Measurements from ENCODE around the gene PEX5. TPM values are rescaled to one million over a fixed set of nuclear protein-coding genes. Genes with fewer than 3 reads are reported as not detected.

PEX5 gene
- total RNA-seq, 6 donors from 2014 or later = 40.4 to 69.1 (median 49.2) TPM

- ATAC-seq (ENCODE audit: low FRiP score in 2 of 2) (no peak), DNase-seq (no peak)
- TF ChIP-seq EP300 (IDR thresholded peaks at IDR 0.05) (no peak), POLR2A (IDR thresholded peaks at IDR 0.05) (no peak), CTCF (IDR thresholded peaks at IDR 0.05) (no peak), POLR2AphosphoS5 (IDR thresholded peaks at IDR 0.05) (no peak)
- no peaks in the 10 kb centered on the region for H3K27me3 ChIP-seq
- WGBS, 2 donors = 74 to 80% methylated on average over 7 to 12 of the region's 12 CpGs
- H3K36me3 ChIP-seq = peaks cover 0 to 74% (median 25%) of the 10 kb centered on the region in 4 donors
- peak overlapping the region in 2 of 4 donors; percentile 49 to 67 for H3K27ac ChIP-seq
- no peak overlapping the region for H3K4me3 ChIP-seq
- no peaks in the 10 kb centered on the region for H3K9me3 ChIP-seq
- H3K4me1 ChIP-seq = peaks cover 0 to 23% (median 11%) of the 10 kb centered on the region in 4 donors
These were observed 39.1 kb upstream of the PEX5 start for GRCh38 chr12:7150356-7150755.

DNA sequence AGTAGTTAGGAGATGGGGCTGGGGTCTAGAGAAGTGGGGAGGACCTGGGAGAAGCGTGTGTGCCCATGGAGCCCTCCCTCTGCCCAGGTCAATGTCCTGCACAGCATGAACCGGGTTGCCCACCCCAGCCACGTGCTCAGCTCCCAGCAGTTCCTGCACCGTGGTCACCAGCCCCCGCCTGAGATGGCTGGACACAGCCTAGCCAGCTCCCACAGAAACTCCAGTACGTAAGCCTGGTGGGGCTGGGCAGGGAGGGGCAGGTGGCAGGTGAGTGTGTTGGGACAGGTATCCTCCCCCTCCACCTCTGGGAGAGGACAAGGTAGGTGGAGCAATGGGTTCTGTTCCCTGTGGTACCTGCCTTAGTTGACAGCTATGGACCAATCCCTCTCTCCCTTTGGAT is 38.6 kb upstream of the PEX5 start:
- Histone ChIP-seq H3K27me3 (no peaks in the 10 kb centered on the region), H3K4me1 (peaks cover 0 to 27% (median 12%) of the 10 kb centered on the region in 4 donors), H3K36me3 (peaks cover 0 to 71% (median 24%) of the 10 kb centered on the region in 4 donors), H3K4me3 (no peak overlapping the region), H3K9me3 (no peaks in the 10 kb centered on the region), H3K27ac (peak overlapping the region in 3 of 4 donors; percentile 3 to 67 (median 49))
- WGBS, 2 donors = 88 to 96% methylated on average over 6 of the region's 6 CpGs
- TF ChIP-seq EP300 (IDR thresholded peaks at IDR 0.05) = no peak
- TF ChIP-seq POLR2AphosphoS5 (IDR thresholded peaks at IDR 0.05) = no peak
- TF ChIP-seq POLR2A (IDR thresholded peaks at IDR 0.05) = no peak
- no peak for TF ChIP-seq CTCF (IDR thresholded peaks at IDR 0.05)
- peak; percentile 35 to 53 for DNase-seq
- no peak for ATAC-seq (ENCODE audit: low FRiP score in 2 of 2)

DNA sequence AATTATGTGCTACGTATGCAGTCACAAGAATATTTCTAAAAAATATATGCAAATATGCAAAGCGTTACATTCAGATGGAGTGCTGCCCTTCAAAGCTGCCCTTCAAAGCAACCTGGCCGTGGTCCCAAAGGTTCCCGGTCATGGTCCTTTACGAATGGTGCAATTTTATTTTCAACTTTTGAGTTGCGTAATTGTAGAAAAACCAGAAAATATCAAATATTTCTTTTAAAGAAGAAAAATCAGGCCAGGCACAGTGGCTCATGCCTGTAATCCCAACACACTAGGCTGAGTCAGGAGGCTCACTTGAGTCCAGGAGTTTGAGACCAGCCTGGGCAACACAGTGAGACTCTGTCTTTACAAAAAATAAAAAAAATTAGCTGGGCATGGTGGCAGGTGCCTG is 38.0 kb upstream of the PEX5 start:
- H3K27me3 ChIP-seq = no peaks in the 10 kb centered on the region
- no peak overlapping the region for H3K4me3 ChIP-seq
- WGBS, 2 donors = 65 to 71% methylated on average over 6 of the region's 6 CpGs
- peaks cover 0 to 27% (median 12%) of the 10 kb centered on the region in 4 donors for H3K4me1 ChIP-seq
- H3K36me3 ChIP-seq = peaks cover 0 to 64% (median 21%) of the 10 kb centered on the region in 4 donors
- no peak for ATAC-seq (ENCODE audit: low FRiP score in 2 of 2)
- peak overlapping the region in 2 of 4 donors; percentile 66 to 67 for H3K27ac ChIP-seq
- no peaks in the 10 kb centered on the region for H3K9me3 ChIP-seq
- peak in 1 of 2 donors; percentile 56 for DNase-seq
- peak in 1 of 4 donors; percentile 77 for TF ChIP-seq EP300 (IDR thresholded peaks at IDR 0.05)
- TF ChIP-seq POLR2AphosphoS5 (IDR thresholded peaks at IDR 0.05) = no peak

DNA sequence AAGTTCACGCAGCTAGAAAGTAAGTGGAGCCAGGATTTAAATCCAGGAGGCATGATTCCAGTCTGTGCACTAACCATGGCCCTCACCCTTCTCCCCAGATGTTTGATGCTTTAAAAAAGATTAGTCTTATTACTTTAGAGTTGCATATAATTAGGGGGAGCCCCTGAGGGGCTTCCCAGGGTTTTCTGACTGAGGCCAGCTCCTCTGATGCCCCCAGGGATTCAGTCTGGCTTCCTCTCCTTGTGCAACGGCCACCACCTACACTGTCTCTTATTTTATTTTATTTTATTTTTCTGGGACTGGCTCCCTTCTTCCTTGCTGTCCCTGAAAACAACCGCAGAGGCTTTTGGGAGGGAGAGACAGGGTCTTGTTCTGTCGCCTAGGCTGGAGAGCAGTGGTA is 36.7 kb upstream of the PEX5 start:
- Histone ChIP-seq H3K4me3 (no peak overlapping the region), H3K9me3 (no peaks in the 10 kb centered on the region), H3K4me1 (peaks cover 0 to 36% (median 16%) of the 10 kb centered on the region in 4 donors), H3K27ac (peak overlapping the region in 2 of 4 donors; percentile 16 to 56), H3K36me3 (peaks cover 0 to 62% (median 17%) of the 10 kb centered on the region in 4 donors), H3K27me3 (no peaks in the 10 kb centered on the region)
- ATAC-seq (ENCODE audit: low FRiP score in 2 of 2) = no peak
- TF ChIP-seq CTCF (IDR thresholded peaks at IDR 0.05) (no peak), POLR2A (IDR thresholded peaks at IDR 0.05) (no peak), EP300 (IDR thresholded peaks at IDR 0.05) (no peak), POLR2AphosphoS5 (IDR thresholded peaks at IDR 0.05) (no peak)
- WGBS, 2 donors = 85 to 86% methylated on average over 4 of the region's 4 CpGs
- DNase-seq = no peak

DNA sequence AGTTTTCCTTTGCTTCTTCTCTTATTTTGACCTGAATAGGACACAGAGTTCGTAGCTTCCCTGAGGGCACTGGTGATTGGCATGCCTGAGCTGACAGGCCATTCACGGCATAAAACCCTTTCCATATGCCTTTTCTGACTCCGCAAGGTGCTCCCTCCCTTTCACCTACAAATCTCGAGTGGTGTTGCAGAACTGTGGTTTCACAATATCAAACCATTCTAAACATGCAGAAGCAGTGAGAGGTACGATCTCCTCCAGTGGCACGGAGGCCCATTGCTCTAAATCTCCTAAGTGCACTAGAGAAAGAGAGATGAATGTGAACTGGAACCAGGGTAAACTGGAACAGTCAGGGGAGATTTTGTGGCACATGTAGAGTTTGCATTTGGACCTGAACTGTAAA is 35.4 kb upstream of the PEX5 start:
- H3K27ac ChIP-seq = peak overlapping the region; percentile 31 to 56 (median 42)
- ATAC-seq (ENCODE audit: low FRiP score in 2 of 2) (peak in 1 of 2 donors; percentile 20), DNase-seq (peak in 1 of 2 donors; percentile 75)
- no peak overlapping the region for H3K4me3 ChIP-seq
- peaks cover 0 to 36% (median 16%) of the 10 kb centered on the region in 4 donors for H3K4me1 ChIP-seq
- no peaks in the 10 kb centered on the region for H3K27me3 ChIP-seq
- H3K9me3 ChIP-seq = no peaks in the 10 kb centered on the region
- no peak for TF ChIP-seq POLR2AphosphoS5 (IDR thresholded peaks at IDR 0.05)
- no peak for TF ChIP-seq CTCF (IDR thresholded peaks at IDR 0.05)
- peak in 1 of 4 donors; percentile 85 for TF ChIP-seq EP300 (IDR thresholded peaks at IDR 0.05)
- peaks cover 0 to 59% (median 17%) of the 10 kb centered on the region in 4 donors for H3K36me3 ChIP-seq
- 67 to 72% methylated on average over 6 of the region's 6 CpGs for WGBS, 2 donors

Measured in upper lobe of left lung (tissue), 6 donors.